HG02852 (cell line): Measurements from ENCODE around the gene RBBP8NL.
A peak's percentile ranks its signal among the peaks of the same experiment; 100 is the strongest.

Source experiments
- ATAC-seq: cut with Tn5 transposase; IDR thresholded peaks from one replicate; pipeline ENCODE4 v1.9.1; 2021; ENCODE audit warnings: mild to moderate bottlenecking, moderate library complexity; ENCODE audit not compliant: unreplicated experiment

RBBP8NL gene

GRCh38 chr20:62393830-62394229, 33.5 kb downstream of the RBBP8NL start:
- ATAC-seq = no peak

DNA sequence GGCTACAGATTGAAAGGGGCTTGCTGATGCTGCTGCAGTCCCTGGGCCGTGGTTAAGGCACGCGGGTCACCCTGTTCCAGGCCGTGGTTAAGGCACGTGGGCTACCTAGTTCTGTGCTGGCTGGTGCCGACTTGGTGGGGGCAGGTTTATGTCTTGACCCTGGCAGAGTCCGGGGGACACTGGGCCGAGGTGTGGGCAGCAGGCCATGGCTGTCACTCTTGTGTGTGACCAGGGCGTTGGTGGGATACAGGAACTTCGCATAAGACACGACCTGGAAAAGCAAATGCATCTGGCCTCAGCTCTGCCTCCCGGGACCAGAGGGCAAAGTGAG, 34.0 kb downstream of the RBBP8NL start:
- ATAC-seq = no peak

- ATAC-seq = no peak
These were observed 34.6 kb downstream of the RBBP8NL start for GRCh38 chr20:62392621-62393334.

- no peak for ATAC-seq
These were observed 35.3 kb downstream of the RBBP8NL start for GRCh38 chr20:62392077-62392418.

GRCh38 chr20:62391165-62392076, 35.9 kb downstream of the RBBP8NL start:
- no peak for ATAC-seq

GRCh38 chr20:62390317-62391164, 36.8 kb downstream of the RBBP8NL start:
- no peak for ATAC-seq

DNA sequence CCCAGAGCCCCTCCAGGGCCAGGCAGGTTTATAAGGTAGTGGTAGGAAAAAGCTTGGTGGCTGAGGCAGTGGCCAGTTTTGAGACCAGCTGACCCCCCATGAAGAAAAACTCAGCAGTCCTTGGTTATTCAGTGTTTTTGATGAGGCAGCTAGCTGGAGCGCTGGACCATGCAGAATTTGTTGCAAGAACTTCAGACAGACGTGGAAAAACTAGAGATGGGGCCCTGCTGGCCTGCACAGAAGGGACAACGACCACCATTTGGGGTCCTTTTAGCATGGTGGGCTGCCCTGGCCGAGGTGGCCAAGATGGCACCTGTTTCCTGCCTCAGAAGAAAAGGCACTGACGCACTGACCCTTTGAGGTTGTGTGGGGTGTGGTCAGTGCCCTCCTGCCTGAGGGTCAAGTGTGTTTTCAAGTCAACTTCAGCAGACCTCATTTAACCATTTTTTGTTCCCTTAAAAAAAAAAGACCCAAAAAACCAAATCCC, 37.7 kb downstream of the RBBP8NL start:
- no peak for ATAC-seq

DNA sequence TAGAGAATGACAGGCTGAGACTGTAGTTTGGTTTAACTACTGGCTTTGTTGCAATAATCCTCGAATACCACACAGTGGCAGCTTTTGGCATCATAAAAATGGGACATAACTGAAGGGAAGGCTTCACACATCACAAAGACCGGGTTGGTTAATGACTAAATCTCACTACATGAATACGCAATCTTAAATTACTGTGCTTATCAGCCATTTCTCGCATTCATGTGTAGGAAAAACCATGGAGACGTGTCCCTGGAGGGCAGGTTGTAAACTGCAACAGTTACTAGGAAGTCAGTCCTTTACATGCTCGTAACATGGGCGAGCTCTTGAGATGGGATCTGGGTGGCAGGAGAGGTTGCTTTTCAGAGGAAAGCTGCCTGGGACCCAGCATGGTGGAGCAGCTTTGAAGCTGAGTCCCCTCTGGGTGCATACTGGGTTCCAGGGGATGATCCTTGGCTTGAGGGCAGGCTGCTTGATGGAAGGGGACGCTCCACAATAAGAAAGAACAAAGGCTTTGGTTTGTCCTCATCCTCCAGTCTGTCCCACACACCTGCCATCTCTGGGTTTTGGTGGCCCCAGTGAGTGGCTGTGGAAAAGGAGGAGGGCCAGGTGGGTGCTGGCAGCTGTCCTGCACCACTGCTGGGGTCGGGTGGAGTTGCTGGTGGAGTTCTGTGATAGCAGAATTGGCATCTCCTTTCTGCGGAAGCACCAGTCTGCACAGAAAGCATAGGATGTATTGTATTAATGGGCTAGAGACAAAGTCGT, 38.3 kb downstream of the RBBP8NL start:
- no peak for ATAC-seq

GRCh38 chr20:62387933-62388635, 39.3 kb downstream of the RBBP8NL start:
- ATAC-seq = no peak

DNA sequence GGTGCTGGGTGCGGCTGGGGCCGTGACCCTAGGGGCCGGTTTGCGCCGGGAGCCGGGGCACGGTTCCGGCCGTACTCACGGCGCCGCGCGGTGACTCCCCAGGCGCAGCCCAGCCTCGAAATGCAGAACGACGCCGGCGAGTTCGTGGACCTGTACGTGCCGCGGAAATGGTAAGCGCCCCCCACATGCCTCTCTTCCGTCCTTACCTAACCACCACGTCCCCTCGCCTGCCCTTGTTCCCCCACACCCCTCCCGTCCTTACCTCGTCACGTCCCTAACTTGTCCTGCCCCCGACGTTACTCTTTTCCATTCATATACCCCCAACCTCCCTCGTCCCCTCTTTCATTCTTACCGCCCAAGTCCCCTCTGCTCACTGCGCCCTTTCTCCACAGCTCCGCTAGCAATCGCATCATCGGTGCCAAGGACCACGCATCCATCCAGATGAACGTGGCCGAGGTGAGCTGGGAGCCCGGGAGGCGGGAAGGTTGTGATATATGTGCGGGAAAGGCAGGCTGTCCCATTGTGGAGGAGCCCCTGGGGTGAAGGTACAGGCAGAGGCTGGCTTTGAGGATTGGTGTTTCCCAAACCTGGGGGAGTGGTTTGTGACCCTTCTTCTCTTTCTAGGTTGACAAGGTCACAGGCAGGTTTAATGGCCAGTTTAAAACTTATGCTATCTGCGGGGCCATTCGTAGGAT, 40.0 kb downstream of the RBBP8NL start:
- no peak for ATAC-seq

DNA sequence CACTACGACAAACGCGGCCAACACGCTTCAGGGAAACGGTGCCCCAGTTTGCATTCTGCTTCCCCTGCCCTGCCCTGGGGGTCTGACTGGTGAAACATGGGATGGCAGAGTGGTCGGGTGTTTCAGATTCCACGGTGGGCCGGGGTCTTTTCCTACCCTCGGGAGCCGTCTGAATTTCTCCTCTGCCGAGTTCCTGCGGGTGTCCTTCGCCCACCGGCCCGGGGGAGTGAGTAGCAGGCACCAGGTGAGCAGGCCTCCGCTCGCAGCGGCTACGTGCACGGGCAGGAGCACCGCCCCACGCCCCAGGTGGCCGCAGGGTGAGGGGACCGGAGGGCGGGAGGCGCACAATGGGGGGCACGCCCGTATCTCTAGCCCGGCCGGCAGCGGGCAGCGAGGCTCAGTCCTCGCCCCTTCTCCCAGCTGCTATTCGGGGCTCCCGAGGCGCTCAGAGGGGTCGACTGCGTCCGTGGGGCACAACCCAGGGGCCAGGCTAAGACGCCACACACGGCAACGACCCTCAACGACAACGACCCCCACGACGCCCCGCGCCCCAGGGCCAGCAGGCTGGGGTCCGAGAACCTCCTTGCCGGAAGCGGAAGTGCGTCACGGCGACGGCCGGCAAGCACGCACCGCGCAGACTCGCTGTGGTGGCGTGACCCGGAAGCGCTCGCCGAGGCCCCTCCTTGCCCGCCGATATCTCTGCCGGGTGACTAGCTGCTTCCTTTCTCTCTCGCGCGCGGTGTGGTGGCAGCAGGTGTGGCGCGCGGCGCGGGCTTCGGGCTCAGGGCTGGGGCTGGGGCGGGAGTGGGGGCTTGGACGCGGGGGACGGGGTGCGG, 40.7 kb downstream of the RBBP8NL start, which contains the start of gene RPS21:
TSS of gene RPS21 (plus strand) at position 721 of the 836 bp plus-strand sequence. CDS start 236 bp downstream, outside the sequence.
- ATAC-seq = peak; percentile 74

- ATAC-seq = peak; percentile 54
These were observed 44.8 kb downstream of the RBBP8NL start for GRCh38 chr20:62382306-62383198.

- ATAC-seq = no peak
These were observed 45.5 kb downstream of the RBBP8NL start for GRCh38 chr20:62381842-62382241.

DNA sequence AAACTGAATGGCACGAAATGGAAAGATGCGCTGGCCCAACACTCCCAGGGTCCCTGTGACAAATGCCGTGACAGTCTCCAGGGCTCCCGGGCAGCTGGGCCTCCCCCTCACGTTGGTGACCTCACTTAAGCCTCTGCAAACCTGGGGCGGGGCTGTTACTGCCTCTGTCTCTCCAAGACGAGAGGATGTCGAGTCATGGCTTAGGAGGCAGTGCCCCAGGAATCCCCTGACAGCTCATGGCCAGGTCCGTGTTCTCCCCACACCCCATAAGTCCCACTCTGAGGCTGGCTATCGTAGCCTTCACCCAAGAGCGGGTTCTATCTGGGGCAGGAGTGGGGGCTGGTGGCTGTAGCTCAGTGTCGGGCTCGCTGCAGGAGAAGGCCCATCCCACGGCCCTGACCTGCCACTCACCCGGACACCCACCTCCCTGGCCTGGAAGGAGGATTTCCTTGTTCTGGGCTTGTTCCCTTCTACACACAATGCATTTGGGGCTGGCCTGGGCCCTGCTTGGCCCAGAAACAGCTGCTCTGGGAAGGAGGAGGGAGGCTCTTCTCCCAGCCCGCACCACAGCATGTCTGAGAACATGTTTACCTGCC, 46.0 kb downstream of the RBBP8NL start:
- ATAC-seq = no peak

DNA sequence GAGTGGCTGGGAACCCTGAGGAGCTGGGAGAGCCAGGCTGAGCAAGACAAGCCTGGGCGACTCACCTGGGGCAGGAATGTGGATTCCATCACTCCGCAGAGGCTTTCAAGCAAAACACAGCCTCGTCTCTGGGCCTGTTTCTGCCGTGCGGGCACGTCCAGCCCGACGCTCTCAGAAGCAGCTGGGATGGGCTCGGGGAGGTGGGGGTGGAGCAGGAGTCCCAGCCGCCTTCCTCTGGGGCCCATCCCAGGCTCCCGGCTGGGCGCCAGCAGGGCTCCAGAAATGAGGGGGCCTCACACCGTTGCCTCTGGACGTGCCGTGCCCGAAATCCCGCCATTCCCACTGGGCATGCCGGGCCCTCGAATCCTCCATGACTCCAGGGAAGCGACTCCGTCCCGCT, 49.1 kb downstream of the RBBP8NL start:
- no peak for ATAC-seq

- no peak for ATAC-seq
These were observed 49.6 kb downstream of the RBBP8NL start for GRCh38 chr20:62377615-62378178.

- no peak for ATAC-seq
These were observed 50.3 kb downstream of the RBBP8NL start for GRCh38 chr20:62377064-62377461.
